SK-N-SH (cell line): Measurements from ENCODE around the gene ADRM1. TPM values are rescaled to one million over a fixed set of nuclear protein-coding genes. Genes with fewer than 3 reads are reported as not detected.

ENCODE experiments used
- CTCF ChIA-PET: fragments of 300-600, 350-600 bp; formaldehyde crosslinking; extraction: SDS; loops from one replicate; lab custom pipeline; 2021; lab: Yijun Ruan, JAX
- POLR2A ChIA-PET: fragments of 350-600 bp; sonication (Branson Sonifier 250); formaldehyde crosslinking; extraction: SDS; loops from one replicate; lab custom pipeline; 2020; ENCODE audit warnings: antibody characterized with exemption, inconsistent platforms; lab: Yijun Ruan, JAX
- DNase-seq: peaks from one replicate; pipeline ENCODE4 v3.0.0; 2012
- H2AFZ ChIP-seq: fragments of 200-600 bp; sonication (generic); 2 replicates; pipeline ENCODE4 v1.8.1; 2016; ENCODE audit warnings: antibody characterized with exemption, mild to moderate bottlenecking, low read depth
- H3F3A ChIP-seq: fragments of 200-600 bp; sonication (generic); replicated peaks from 2 replicates; pipeline ENCODE3; 2016; ENCODE audit warnings: antibody characterized with exemption, mild to moderate bottlenecking; ENCODE audit not compliant: insufficient read depth
- H3K27ac ChIP-seq, 2 experiments: fragments of 200-500 bp in 1 of 2; fragments of 200-600 bp in 1 of 2; sonication (Bioruptor generic) in 1 of 2; sonication (generic), shearing (Covaris generic) in 1 of 2; 2 replicates each; pipeline versions ENCODE4 v1.5.1 to v1.6.1; 2014 to 2016; ENCODE audit warnings: low read depth in 2 of 2, inconsistent platforms in 1 of 2, low read length in 1 of 2, mild to moderate bottlenecking in 1 of 2, mixed read lengths in 1 of 2
- H3K27me3 ChIP-seq: fragments of 200-600 bp; sonication (generic), shearing (Covaris generic); 2 replicates; pipeline ENCODE4 v1.6.1; 2016; ENCODE audit warnings: mixed run types; ENCODE audit not compliant: insufficient read depth
- H3K36me3 ChIP-seq, 2 experiments: fragments of 200-500 bp in 1 of 2; fragments of 200-600 bp in 1 of 2; sonication (Bioruptor generic) in 1 of 2; sonication (generic) in 1 of 2; replicated peaks in 1 of 2; 2 replicates each; pipeline versions ENCODE3 to v1.5.1; 2014 to 2016; ENCODE audit warnings: low read length in 1 of 2, mild to moderate bottlenecking in 1 of 2; ENCODE audit not compliant: insufficient read depth in 2 of 2, control insufficient read depth in 1 of 2
- H3K4me1 ChIP-seq, 2 experiments: fragments of 200-500 bp in 1 of 2; fragments of 200-600 bp in 1 of 2; sonication (Bioruptor generic) in 1 of 2; sonication (generic), shearing (Covaris generic) in 1 of 2; 2 replicates each; pipeline versions ENCODE4 v1.5.1 to v1.6.1; 2014 to 2016; ENCODE audit warnings: low read depth in 1 of 2, low read length in 1 of 2, mixed run types in 1 of 2; ENCODE audit not compliant: insufficient read depth in 2 of 2, control insufficient read depth in 1 of 2
- H3K4me2 ChIP-seq: fragments of 200-600 bp; sonication (generic), shearing (Covaris generic); 2 replicates; pipeline ENCODE4 v1.6.1; 2017; ENCODE audit warnings: mixed run types
- H3K4me3 ChIP-seq, 2 experiments: fragments of 200-500 bp in 1 of 2; fragments of 200-600 bp in 1 of 2; sonication (Bioruptor generic) in 1 of 2; sonication (generic), shearing (Covaris generic) in 1 of 2; 2 replicates each; pipeline versions ENCODE4 v1.5.1 to v1.8.1; 2014 to 2016; ENCODE audit warnings: low read depth in 2 of 2, inconsistent platforms in 1 of 2, low read length in 1 of 2, mild to moderate bottlenecking in 1 of 2, mixed read lengths in 1 of 2, moderate library complexity in 1 of 2
- H3K79me2 ChIP-seq: fragments of 200-600 bp; sonication (generic); 2 replicates; pipeline ENCODE4 v1.8.1; 2017; ENCODE audit warnings: mild to moderate bottlenecking; ENCODE audit not compliant: insufficient read depth
- H3K9ac ChIP-seq: fragments of 200-600 bp; sonication (generic); 2 replicates; pipeline ENCODE4 v1.6.1; 2017; ENCODE audit warnings: mixed run types
- H3K9me2 ChIP-seq: fragments of 200-600 bp; sonication (generic); 2 replicates; pipeline ENCODE4 v1.6.1; 2017; ENCODE audit warnings: mixed run types
- H3K9me3 ChIP-seq: fragments of 200-600 bp; sonication (generic); 2 replicates; pipeline ENCODE4 v1.6.1; 2017; ENCODE audit warnings: mixed run types, mild to moderate bottlenecking, moderate library complexity
- H4K20me1 ChIP-seq: fragments of 200-600 bp; sonication (generic); 2 replicates; pipeline ENCODE4 v1.6.1; 2017; ENCODE audit warnings: mild to moderate bottlenecking, mixed run types; ENCODE audit not compliant: insufficient read depth
- CTCF ChIP-seq: fragments of 200-600 bp; sonication (generic); IDR thresholded peaks from 2 replicates; pipeline ENCODE4 v1.6.1; 2017; ENCODE audit warnings: antibody characterized with exemption, mild to moderate bottlenecking, moderate library complexity
- EP300 ChIP-seq, 2 experiments: IDR thresholded peaks; 2 replicates each; pipeline versions ENCODE4 v1.4.0 to v1.6.1; 2012; ENCODE audit warnings: borderline replicate concordance in 1 of 2, low read depth in 1 of 2, low read length in 1 of 2
- EZH2phosphoT487 ChIP-seq: fragments of 200-600 bp; sonication (generic); IDR thresholded peaks from 2 replicates; pipeline ENCODE4 v1.6.1; 2017; ENCODE audit warnings: low read depth, mixed run types, mild to moderate bottlenecking, antibody characterized with exemption, moderate library complexity, borderline replicate concordance
- FOSL2 ChIP-seq: IDR thresholded peaks from 2 replicates; pipeline ENCODE4 v1.4.0; 2012; ENCODE audit warnings: low read depth, mild to moderate bottlenecking, moderate library complexity, borderline replicate concordance
- FOXJ3 ChIP-seq: sonication (generic); formaldehyde crosslinking; IDR thresholded peaks from 2 replicates; pipeline ENCODE4 v1.5.1; 2020; ENCODE audit warnings: mild to moderate bottlenecking, missing genetic modification reagents
- FOXM1 ChIP-seq: IDR thresholded peaks from 2 replicates; pipeline ENCODE4 v1.4.0; 2012; ENCODE audit warnings: low read depth, mild to moderate bottlenecking
- GABPA ChIP-seq: IDR thresholded peaks from 2 replicates; pipeline ENCODE4 v1.4.0; 2012; ENCODE audit warnings: low read depth, mild to moderate bottlenecking
- GATA2 ChIP-seq: sonication (generic); formaldehyde crosslinking; IDR thresholded peaks from 2 replicates; pipeline ENCODE4 v1.5.0; 2020; ENCODE audit warnings: mild to moderate bottlenecking, missing genetic modification reagents
- MAX ChIP-seq: IDR thresholded peaks from 2 replicates; pipeline ENCODE4 v1.4.0; 2012; ENCODE audit warnings: low read depth
- MXI1 ChIP-seq: IDR thresholded peaks from 2 replicates; pipeline ENCODE4 v1.6.1; 2012; ENCODE audit warnings: mild to moderate bottlenecking, low read depth, low read length, improper control_type of control experiment
- NFIC ChIP-seq: IDR thresholded peaks from 2 replicates; pipeline ENCODE4 v1.4.0; 2012; ENCODE audit warnings: borderline replicate concordance
- RAD21 ChIP-seq: IDR thresholded peaks from 2 replicates; pipeline ENCODE4 v1.6.1; 2012; ENCODE audit warnings: mild to moderate bottlenecking, low read length
- RFX5 ChIP-seq: IDR thresholded peaks from 2 replicates; pipeline ENCODE4 v1.6.1; 2012; ENCODE audit warnings: mild to moderate bottlenecking, improper control_type of control experiment, low read length
- SIN3A ChIP-seq: IDR thresholded peaks from 2 replicates; pipeline ENCODE4 v1.6.1; 2012; ENCODE audit warnings: low read depth, mild to moderate bottlenecking, low read length, moderate library complexity, borderline replicate concordance
- TAF1 ChIP-seq: IDR thresholded peaks from 2 replicates; pipeline ENCODE4 v1.6.1; 2012; ENCODE audit warnings: low read depth, mild to moderate bottlenecking, low read length, moderate library complexity, borderline replicate concordance
- TCF12 ChIP-seq: IDR thresholded peaks from 2 replicates; pipeline ENCODE4 v1.4.0; 2012
- TEAD4 ChIP-seq: IDR thresholded peaks from 2 replicates; pipeline ENCODE4 v1.4.0; 2012; ENCODE audit warnings: mild to moderate bottlenecking, borderline replicate concordance; ENCODE audit not compliant: insufficient read depth
- USF1 ChIP-seq: IDR thresholded peaks from 2 replicates; pipeline ENCODE4 v1.4.0; 2012; ENCODE audit warnings: low read depth, borderline replicate concordance
- YY1 ChIP-seq: IDR thresholded peaks from 2 replicates; pipeline ENCODE4 v1.4.0; 2012; ENCODE audit warnings: low read depth, mild to moderate bottlenecking
- WGBS: methylation state at CpG from one replicate; pipeline ENCODE4 v1.1.6; 2017; ENCODE audit warnings: low lambda C conversion rate; 5-methylcytosine and 5-hydroxymethylcytosine counted together
- polyA plus RNA-seq, 3 experiments: library from polyadenylated mRNA; depleted of rRNA; stranded (reverse); fragments of >200 nt; gene quantifications; 2 replicates each; pipeline ENCODE4 v1.2.3, GENCODE V29; 2012

Gene ADRM1
- polyA plus RNA-seq, 1 of the 3 experiments (the other 2 are of a cell fraction): 142 TPM

GRCh38 chr20:62335532-62335931 lies 32.7 kb downstream of the ADRM1 start:
- no peak overlapping the region for H3K9ac ChIP-seq
- no peak overlapping the region for H3K4me2 ChIP-seq
- H3K79me2 ChIP-seq: no peaks in the 10 kb centered on the region
- no peaks in the 10 kb centered on the region for H3K9me2 ChIP-seq
- H3F3A ChIP-seq: no peaks in the 10 kb centered on the region
- TF ChIP-seq CTCF (no peak), FOXJ3 (CRISPR knock-in tag) (no peak), SIN3A (no peak), FOSL2 (no peak), USF1 (no peak), FOXM1 (no peak), YY1 (no peak), TAF1 (no peak), EZH2phosphoT487 (no peak), MAX (no peak), NFIC (no peak), GABPA (no peak), TEAD4 (no peak), EP300 (IDR thresholded peaks at IDR 0.05; ENCODE audit: borderline replicate concordance in 1 of 2, low read depth in 1 of 2, low read length in 1 of 2) (no peak), RAD21 (no peak), GATA2 (CRISPR knock-in tag) (no peak)
- TF ChIP-seq, all 33 proteins: peak for 0
- no peak overlapping the region for H2AFZ ChIP-seq
- H3K4me1 ChIP-seq: no peaks in the 10 kb centered on the region
- peaks cover 3 to 50% of the 10 kb centered on the region in 2 experiments for H3K36me3 ChIP-seq
- POLR2A ChIA-PET: no interaction called here
- DNase-seq: no peak
- CTCF ChIA-PET: interaction anchor here (0.6 to 1.8 kb wide), 2 partner anchors 47 to 54 kb away, joined by 3 to 4 read pairs; no protein-coding TSS in a partner anchor
- H3K9me3 ChIP-seq: no peaks in the 10 kb centered on the region
- no peaks in the 10 kb centered on the region for H4K20me1 ChIP-seq
- no peak overlapping the region for H3K27ac ChIP-seq
- no peaks in the 10 kb centered on the region for H3K27me3 ChIP-seq
- H3K4me3 ChIP-seq: no peak overlapping the region
- 88% methylated on average over 6 of the region's 6 CpGs for WGBS

- ChIA-PET POLR2A (no interaction called here), CTCF (interaction anchor here (1.8 kb wide), 1 partner anchor 46 kb away, joined by 4 read pairs; no protein-coding TSS in a partner anchor)
Observed at GRCh38 chr20:62336329-62336728, 33.5 kb downstream of the ADRM1 start.

More at GRCh38 chr20:62336329-62336728, 33.5 kb downstream of the ADRM1 start:
- H3K4me1 ChIP-seq: no peaks in the 10 kb centered on the region
- TF ChIP-seq RAD21: no peak
- no peak for TF ChIP-seq FOXM1
- TF ChIP-seq TEAD4: no peak
- no peak for TF ChIP-seq EZH2phosphoT487
- TF ChIP-seq GABPA: no peak
- no peak for TF ChIP-seq MXI1
- no peak for TF ChIP-seq CTCF
- TF ChIP-seq GATA2 (CRISPR knock-in tag): no peak
- no peak for TF ChIP-seq TCF12
- no peak for TF ChIP-seq RFX5
- TF ChIP-seq SIN3A: no peak
- no peak for DNase-seq
- no peak overlapping the region for H3K4me3 ChIP-seq
- H3F3A ChIP-seq: no peaks in the 10 kb centered on the region
- H2AFZ ChIP-seq: no peak overlapping the region
- no peak overlapping the region for H3K27ac ChIP-seq
- H3K9ac ChIP-seq: no peak overlapping the region
- WGBS: 100% methylated on average over 8 of the region's 11 CpGs
- H3K79me2 ChIP-seq: no peaks in the 10 kb centered on the region
- H4K20me1 ChIP-seq: no peaks in the 10 kb centered on the region
- H3K9me3 ChIP-seq: no peaks in the 10 kb centered on the region
- H3K27me3 ChIP-seq: no peaks in the 10 kb centered on the region
- H3K36me3 ChIP-seq: peaks cover 9 to 47% of the 10 kb centered on the region in 2 experiments
- no peaks in the 10 kb centered on the region for H3K9me2 ChIP-seq
- no peak overlapping the region for H3K4me2 ChIP-seq
